ENCODE measurements around the gene PKP4. TPM values are rescaled to one million over a fixed set of nuclear protein-coding genes. Genes with fewer than 3 reads are reported as not detected.

The PKP4 gene
- total RNA-seq, 1 experiment from 2014 or later = 52.0 TPM

DNA sequence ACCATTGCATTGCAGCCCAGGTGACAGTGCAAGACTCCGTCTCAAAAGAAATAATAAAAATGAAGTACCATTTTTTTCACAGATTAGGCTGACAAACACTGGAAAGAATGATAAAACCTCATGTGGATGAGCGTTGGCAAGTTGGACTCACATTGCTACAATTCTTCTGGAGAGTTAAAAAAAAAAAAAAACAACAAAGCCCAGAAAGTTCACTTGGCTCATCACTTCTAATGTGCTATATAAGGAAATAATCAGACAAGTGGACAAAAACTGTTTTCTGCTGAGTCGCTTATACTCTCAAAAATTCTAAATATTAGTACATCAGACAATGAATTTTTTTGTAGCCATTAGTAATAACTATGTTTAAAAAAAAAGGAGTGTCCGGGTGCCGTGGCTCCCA, 38.4 kb downstream of the PKP4 start:
- H3K4me3 Mint-ChIP-seq = no peak overlapping the region
- H3K56ac ChIP-seq (ENCODE audit: insufficient read length, low read depth, low read length) = no peak overlapping the region
- H3K23ac ChIP-seq (ENCODE audit: insufficient read length, low read depth, low read length) = no peak overlapping the region
- no peaks in the 10 kb centered on the region for H3K27me3 ChIP-seq (ENCODE audit: insufficient read depth, low read length)
- no peaks in the 10 kb centered on the region; the same call in 1 of the 2 replicates for H3K4me1 ChIP-seq (ENCODE audit: insufficient read depth, low read length)
- H4K20me1 ChIP-seq (ENCODE audit: control insufficient read depth, insufficient read depth, insufficient read length) = no peaks in the 10 kb centered on the region
- no peak overlapping the region for H3K27ac Mint-ChIP-seq
- H3K79me1 ChIP-seq (ENCODE audit: insufficient read depth, low read depth, low read length, poor library complexity, severe bottlenecking) = peaks cover 6% of the 10 kb centered on the region
- H4K5ac ChIP-seq (ENCODE audit: insufficient read length, low read depth, low read length) = no peak overlapping the region
- TF ChIP-seq, protein P1, sequence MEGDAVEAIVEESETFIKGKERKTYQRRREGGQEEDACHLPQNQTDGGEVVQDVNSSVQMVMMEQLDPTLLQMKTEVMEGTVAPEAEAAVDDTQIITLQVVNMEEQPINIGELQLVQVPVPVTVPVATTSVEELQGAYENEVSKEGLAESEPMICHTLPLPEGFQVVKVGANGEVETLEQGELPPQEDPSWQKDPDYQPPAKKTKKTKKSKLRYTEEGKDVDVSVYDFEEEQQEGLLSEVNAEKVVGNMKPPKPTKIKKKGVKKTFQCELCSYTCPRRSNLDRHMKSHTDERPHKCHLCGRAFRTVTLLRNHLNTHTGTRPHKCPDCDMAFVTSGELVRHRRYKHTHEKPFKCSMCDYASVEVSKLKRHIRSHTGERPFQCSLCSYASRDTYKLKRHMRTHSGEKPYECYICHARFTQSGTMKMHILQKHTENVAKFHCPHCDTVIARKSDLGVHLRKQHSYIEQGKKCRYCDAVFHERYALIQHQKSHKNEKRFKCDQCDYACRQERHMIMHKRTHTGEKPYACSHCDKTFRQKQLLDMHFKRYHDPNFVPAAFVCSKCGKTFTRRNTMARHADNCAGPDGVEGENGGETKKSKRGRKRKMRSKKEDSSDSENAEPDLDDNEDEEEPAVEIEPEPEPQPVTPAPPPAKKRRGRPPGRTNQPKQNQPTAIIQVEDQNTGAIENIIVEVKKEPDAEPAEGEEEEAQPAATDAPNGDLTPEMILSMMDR (conservative IDR thresholded peaks at IDR 0.05) = no peak
- no peak overlapping the region for H3T11ph ChIP-seq (ENCODE audit: low read length)
- no peaks in the 10 kb centered on the region for H3K9me3 ChIP-seq (ENCODE audit: control insufficient read depth, low read depth, low read length)
- H3K18ac ChIP-seq (ENCODE audit: insufficient read length, low read depth, low read length) = no peak overlapping the region
- H4K8ac ChIP-seq (replicated peaks; ENCODE audit: insufficient read length, low read depth, low read length) = no peak overlapping the region
- no peaks in the 10 kb centered on the region for H3K9me3 Mint-ChIP-seq
- DNase-seq = no peak
- no peaks in the 10 kb centered on the region for H3K36me3 Mint-ChIP-seq (ENCODE audit: insufficient read depth in 1 of 3, low read depth in 3 of 3)
- no peak overlapping the region for H4K91ac ChIP-seq (ENCODE audit: insufficient read length, low read depth, low read length)
- H2AK5ac ChIP-seq (ENCODE audit: insufficient read length, low read length) = no peak overlapping the region
- no peaks in the 10 kb centered on the region for H3K27me3 Mint-ChIP-seq (ENCODE audit: low read depth)
- H3K4me1 Mint-ChIP-seq = peaks cover 49 to 56% of the 10 kb centered on the region in 2 experiments
- no peak overlapping the region for H2BK120ac ChIP-seq (ENCODE audit: low read depth, low read length, poor library complexity, severe bottlenecking)
- no peaks in the 10 kb centered on the region for H3K23me2 ChIP-seq (ENCODE audit: insufficient read length, low read depth, low read length, poor library complexity, severe bottlenecking)
- H3K4me2 ChIP-seq (ENCODE audit: insufficient read depth, insufficient read length, low read length) = no peak overlapping the region
- no peak overlapping the region for H2BK20ac ChIP-seq (ENCODE audit: low read depth, low read length, poor library complexity, severe bottlenecking)
- no peak overlapping the region for H2AFZ ChIP-seq (ENCODE audit: low read length)
- H3K27ac ChIP-seq (ENCODE audit: insufficient read length, low read depth, low read length) = no peak overlapping the region
- H2BK5ac ChIP-seq (ENCODE audit: insufficient read length, low read length) = no peak overlapping the region
- H3K14ac ChIP-seq (ENCODE audit: insufficient read depth, low read length) = no peak overlapping the region
- H3K79me2 ChIP-seq (ENCODE audit: insufficient read depth, low read length) = peaks cover 8% of the 10 kb centered on the region; the same call in 1 of the 2 replicates
- H3K9ac ChIP-seq (ENCODE audit: extremely low read depth, insufficient read length, low read length) = no peak overlapping the region
- no peak overlapping the region for H2BK12ac ChIP-seq (ENCODE audit: insufficient read length, low read depth, low read length)
- no CpG with 5 or more reads among the region's 5 CpGs for WGBS (ENCODE audit: extremely low coverage, insufficient read length, low lambda C conversion rate)
- H3K4ac ChIP-seq (ENCODE audit: low read depth, low read length) = no peak overlapping the region
- no peak overlapping the region for H2BK15ac ChIP-seq (ENCODE audit: low read depth, low read length)
